HepG2 (cell line): ENCODE data around the gene SYNC. TPM values are rescaled to one million over a fixed set of nuclear protein-coding genes. Genes with fewer than 3 reads are reported as not detected.
A peak's percentile ranks its signal among the peaks of the same experiment; 100 is the strongest.

ENCODE experiments used
- ATAC-seq: fragments of 200-7000 bp; cut with Tn5 transposase; 3 replicates; pipeline ENCODE4 v1.9.1; 2020; ENCODE audit warnings: mild to moderate bottlenecking, moderate library complexity
- BruUV-seq: library from RNA; stranded (reverse); fragments of 400-500 nt; replicated peaks from 2 replicates; lab custom pipeline; 2021; lab: Mats Ljungman, UMichigan
- CTCF ChIA-PET: fragments of 300-600 bp; formaldehyde crosslinking; extraction: SDS; loops from one replicate; lab custom pipeline; 2021; ENCODE audit warnings: low total read pairs, inconsistent platforms, low intra/inter-chr PET ratio; lab: Yijun Ruan, JAX
- POLR2A ChIA-PET: fragments of 350-600 bp; sonication (Branson Sonifier 250); formaldehyde crosslinking; loops from one replicate; lab custom pipeline; 2020; ENCODE audit warnings: antibody characterized with exemption, inconsistent platforms; lab: Yijun Ruan, JAX
- DNase-seq: peaks from one replicate; pipeline ENCODE4 v3.0.0-alpha.2; 2015; ENCODE audit warnings: low spot score
- FAIRE-seq: peaks from 3 replicates; lab custom pipeline; 2011; peaks lifted over from hg19 to GRCh38; lab: Jason Lieb, UNC
- H2AFZ ChIP-seq: one replicate; pipeline ENCODE4 v1.6.1; 2011; ENCODE audit warnings: low read length, inconsistent platforms
- H3K27ac ChIP-seq: fragments of 300-600 bp; 3 replicates; pipeline ENCODE4 v1.8.0; 2011; ENCODE audit warnings: mixed run types, mild to moderate bottlenecking, mixed read lengths, low read length, inconsistent platforms; ENCODE audit not compliant: insufficient read depth; ENCODE audit errors: extremely low read length
- H3K27me3 ChIP-seq, 2 experiments: fragments of 200-600 bp in 1 of 2; 2 replicates in 1 of 2; 3 replicates in 1 of 2; pipeline versions ENCODE4 v1.6.0 to v1.8.0; 2011; ENCODE audit warnings: low read length in 2 of 2, mild to moderate bottlenecking in 2 of 2, moderate library complexity in 2 of 2, inconsistent platforms in 1 of 2; ENCODE audit not compliant: insufficient read depth in 2 of 2, control insufficient read depth in 1 of 2
- H3K36me3 ChIP-seq, 2 experiments: fragments of 200-600 bp in 1 of 2; replicated peaks in 1 of 2; 2 replicates in 1 of 2; 3 replicates in 1 of 2; pipeline versions ENCODE4 v1.5.1 to v1.8.0; 2011; ENCODE audit warnings: low read length in 2 of 2, inconsistent platforms in 1 of 2; ENCODE audit not compliant: insufficient read depth in 2 of 2, control insufficient read depth in 1 of 2
- H3K4me1 ChIP-seq: 2 replicates; pipeline ENCODE4 v1.5.1; 2012; ENCODE audit warnings: low read length, inconsistent platforms; ENCODE audit not compliant: insufficient read depth
- H3K4me2 ChIP-seq: 2 replicates; pipeline ENCODE4 v1.6.0; 2011; ENCODE audit warnings: low read depth, low read length, inconsistent platforms
- H3K4me3 ChIP-seq, 3 experiments: fragments of 200-600 bp in 1 of 3; sonication (generic), shearing (Covaris generic) in 1 of 3; replicated peaks in 1 of 3; 2 replicates each; pipeline ENCODE4 v1.5.1; 2011 to 2016; ENCODE audit warnings: low read length in 3 of 3, inconsistent platforms in 2 of 3, low read depth in 2 of 3, mild to moderate bottlenecking in 2 of 3, control low read depth in 1 of 3, mixed read lengths in 1 of 3; ENCODE audit not compliant: insufficient read depth in 1 of 3
- H3K79me2 ChIP-seq: one replicate; pipeline ENCODE4 v1.6.1; 2011; ENCODE audit warnings: low read length, inconsistent platforms; ENCODE audit not compliant: insufficient read depth
- H3K9ac ChIP-seq: 2 replicates; pipeline ENCODE4 v1.6.0; 2011; ENCODE audit warnings: mild to moderate bottlenecking, low read depth, low read length, inconsistent platforms; ENCODE audit not compliant: insufficient read depth
- H3K9me3 ChIP-seq: 2 replicates; pipeline ENCODE4 v1.5.1; 2012; ENCODE audit warnings: mild to moderate bottlenecking, low read length
- H4K20me1 ChIP-seq: 2 replicates; pipeline ENCODE4 v1.6.0; 2011; ENCODE audit warnings: inconsistent platforms, mild to moderate bottlenecking, low read length, moderate library complexity; ENCODE audit not compliant: insufficient read depth
- AKAP8 ChIP-seq: sonication (generic); formaldehyde crosslinking; IDR thresholded peaks from 2 replicates; pipeline ENCODE4 v1.5.1; 2020; ENCODE audit warnings: mild to moderate bottlenecking, missing genetic modification reagents
- ARID2 ChIP-seq: sonication (generic); formaldehyde crosslinking; IDR thresholded peaks from 2 replicates; pipeline ENCODE4 v1.8.1; 2022; ENCODE audit warnings: mild to moderate bottlenecking, missing genetic modification reagents, borderline replicate concordance
- CENPX ChIP-seq: sonication (generic); formaldehyde crosslinking; IDR thresholded peaks from 2 replicates; pipeline ENCODE4 v1.9.0; 2021; ENCODE audit warnings: mild to moderate bottlenecking, missing genetic modification reagents, moderate library complexity
- DRAP1 ChIP-seq: IDR thresholded peaks from 2 replicates; pipeline ENCODE4 v1.6.1; 2016; ENCODE audit warnings: missing genetic modification reagents, missing compliant biosample characterization
- FOXJ3 ChIP-seq: sonication (generic); formaldehyde crosslinking; IDR thresholded peaks from 2 replicates; pipeline ENCODE4 v1.4.0; 2020; ENCODE audit warnings: missing genetic modification reagents, mild to moderate bottlenecking, borderline replicate concordance
- MED1 ChIP-seq: sonication (generic); formaldehyde crosslinking; IDR thresholded peaks from 2 replicates; pipeline ENCODE4 v1.4.0; 2020; ENCODE audit warnings: missing genetic modification reagents
- MXD1 ChIP-seq: sonication (generic); formaldehyde crosslinking; IDR thresholded peaks from 2 replicates; pipeline ENCODE4 v1.4.0; 2020; ENCODE audit warnings: mild to moderate bottlenecking, missing genetic modification reagents
- MYNN ChIP-seq: sonication (generic); formaldehyde crosslinking; IDR thresholded peaks from 2 replicates; pipeline ENCODE4 v1.4.0; 2020; ENCODE audit warnings: mild to moderate bottlenecking, low read depth, missing genetic modification reagents
- SRF ChIP-seq: IDR thresholded peaks from 2 replicates; pipeline ENCODE4 v1.6.1; 2011; ENCODE audit warnings: mild to moderate bottlenecking, low read depth, low read length, moderate library complexity
- SRY ChIP-seq: sonication (generic); formaldehyde crosslinking; IDR thresholded peaks from 2 replicates; pipeline ENCODE4 v1.8.0; 2022; ENCODE audit warnings: mild to moderate bottlenecking, missing genetic modification reagents
- ZBTB20 ChIP-seq: sonication (generic); formaldehyde crosslinking; IDR thresholded peaks from 2 replicates; pipeline ENCODE4 v1.8.1; 2023; ENCODE audit warnings: missing genetic modification reagents, low read depth, mild to moderate bottlenecking, borderline replicate concordance
- ZFP37 ChIP-seq: sonication (generic); formaldehyde crosslinking; IDR thresholded peaks from 2 replicates; pipeline ENCODE4 v1.4.0; 2020; ENCODE audit warnings: missing genetic modification reagents, borderline replicate concordance
- ZHX1 ChIP-seq: sonication (generic); formaldehyde crosslinking; IDR thresholded peaks from 2 replicates; pipeline ENCODE4 v1.8.1; 2022; ENCODE audit warnings: low read depth, mild to moderate bottlenecking, missing genetic modification reagents
- ZNF644 ChIP-seq: IDR thresholded peaks from 2 replicates; pipeline ENCODE4 v1.6.1; 2016; ENCODE audit warnings: low read depth
- WGBS: methylation state at CpG from one replicate; pipeline ENCODE4 v1.1.6; 2017; ENCODE audit warnings: low lambda C conversion rate; 5-methylcytosine and 5-hydroxymethylcytosine counted together
- in situ Hi-C: cut with HindIII; loops from 2 replicates; pipeline ENCODE4 v1.10.0; 2017; ENCODE audit warnings: low pct_unique_long_range_greater_than_20kb; ENCODE audit not compliant: extremely low pct_ligation_motif_present
- intact Hi-C: fragments of 100-400 bp; cut with micrococcal nuclease; formaldehyde crosslinking; loops from one replicate; pipeline ENCODE4 v1.10.0; 2022; ENCODE audit not compliant: unreplicated experiment
- polyA plus RNA-seq, 8 experiments: library from polyadenylated mRNA; depleted of rRNA in 3 of 8; stranded (reverse) in 7 of 8; unstranded in 1 of 8; fragments of >200 nt; fragmentation: Illumina TruSeq in 4 of 8; extraction: Trizol in 4 of 8; gene quantifications; 2 replicates each; pipeline versions ENCODE4 v1.2.1 to v1.2.3, GENCODE V29; 2011 to 2016; ENCODE audit warnings: low read depth in 4 of 8, missing spikeins in 1 of 8, mixed read lengths in 1 of 8; ENCODE audit not compliant: insufficient read depth in 1 of 8
- total RNA-seq, 5 experiments: library from RNA; depleted of rRNA; stranded (reverse); fragments of >200 nt; fragmentation: Illumina TruSeq; extraction: Trizol; gene quantifications; 2 replicates each; pipeline ENCODE4 v1.2.3, GENCODE V29; 2016; ENCODE audit warnings: low read depth in 1 of 5
- TF ChIP-seq, protein P1 (sequence below): sonication (generic); formaldehyde crosslinking; IDR thresholded peaks from 2 replicates; pipeline ENCODE4 v1.4.0; 2020; ENCODE audit warnings: missing genetic modification reagents

SYNC gene
- total and polyA plus RNA-seq, 2 of the 13 experiments (the other 11 are each of a cell fraction or from before 2014, with no cell fraction given), result 2.4 to 5.4 TPM

DNA sequence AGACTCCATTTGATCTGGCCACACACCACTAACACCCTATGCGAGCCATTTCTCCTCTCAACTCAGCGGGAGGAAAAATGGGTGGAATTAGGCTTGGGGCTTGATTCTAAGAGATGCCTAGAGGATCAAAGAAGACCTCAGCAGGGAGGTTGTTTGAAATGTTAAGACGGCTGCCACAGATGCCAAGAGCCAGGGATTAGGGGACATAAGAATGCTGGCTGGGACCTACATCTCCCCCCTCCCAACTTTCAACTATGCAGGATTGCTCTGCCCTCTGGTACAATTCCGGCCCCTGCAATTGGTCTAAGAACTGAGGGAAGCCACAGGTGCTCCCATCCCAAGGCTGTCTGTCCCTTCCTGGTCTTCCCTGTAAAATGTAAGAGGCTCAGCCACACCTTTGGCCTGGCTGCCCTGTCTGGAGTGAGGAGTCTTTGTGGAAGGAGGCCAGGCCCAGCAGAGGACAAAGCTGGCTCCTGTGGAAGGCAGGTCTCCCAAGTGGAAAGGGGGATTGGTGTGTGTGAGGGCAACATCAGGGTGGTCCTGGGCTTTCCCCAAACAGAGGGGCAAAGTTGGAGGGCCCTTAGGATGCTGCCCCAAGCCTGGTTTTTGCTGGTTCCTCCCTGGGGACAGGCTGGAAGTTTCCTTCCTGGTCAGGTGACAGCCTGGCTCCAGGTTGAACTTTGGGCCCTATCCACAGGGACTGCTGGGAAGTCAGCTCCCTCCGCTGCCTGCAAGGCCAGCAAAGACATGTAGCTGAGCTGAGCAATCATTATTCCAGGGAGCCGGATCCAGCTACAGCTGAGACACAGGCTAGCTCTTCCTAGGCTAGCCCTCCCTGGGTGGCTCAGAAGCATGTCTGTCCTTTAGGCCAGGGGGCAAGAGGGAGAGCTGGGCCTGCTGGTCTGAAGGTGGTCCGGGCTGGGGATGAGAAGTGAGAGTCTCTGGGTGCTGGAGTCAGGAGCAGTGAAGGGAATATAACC is 34.5 kb upstream of the SYNC start:
- DNase-seq (peak; percentile 85), FAIRE-seq (peak; percentile 99), ATAC-seq (peak; percentile 88)
- Histone ChIP-seq H2AFZ (no peak overlapping the region), H3K36me3 (no peaks in the 10 kb centered on the region), H3K27ac (peak overlapping the region; percentile 83), H3K4me3 (peak overlapping the region; percentile 34 to 65 (median 37)), H4K20me1 (no peaks in the 10 kb centered on the region), H3K4me1 (peaks cover 49% of the 10 kb centered on the region), H3K79me2 (peaks cover 2% of the 10 kb centered on the region), H3K9ac (peak overlapping the region; percentile 70), H3K27me3 (no peaks in the 10 kb centered on the region; a peak in 1 of 5 replicates), H3K4me2 (peak overlapping the region; percentile 79), H3K9me3 (no peaks in the 10 kb centered on the region)
- ChIA-PET POLR2A (interaction anchor here (0.5 to 1.3 kb wide), 16 partner anchors 8 to 125 kb away, joined by 3 to 27 read pairs (median 5); partner anchors contain the start of gene RBBP4), CTCF (no interaction called here)
- intact Hi-C loops (no loop called here), in situ Hi-C loops (no loop called here)
- BruUV-seq, result TSS peak; percentile 90
- 60% methylated on average over 6 of the region's 7 CpGs for WGBS
- no peak for TF ChIP-seq SRF
- TF ChIP-seq CENPX (CRISPR knock-in tag), result no peak
- TF ChIP-seq MYNN, result 0 out of 2 replicates have a peak, but pooled peaks have one; percentile 48
- TF ChIP-seq MXD1 (CRISPR knock-in tag), result no peak
- TF ChIP-seq ZBTB20, result peak; percentile 22; the same call in 1 of the 2 replicates
- TF ChIP-seq ZFP37 (CRISPR knock-in tag), result no peak
- TF ChIP-seq FOXJ3, result peak; percentile 36; the same call in 1 of the 2 replicates
- 0 out of 2 replicates have a peak, but pooled peaks have one; percentile 54 for TF ChIP-seq ZNF644 (CRISPR knock-in tag)
- TF ChIP-seq AKAP8, result peak; percentile 69; the same call in 1 of the 2 replicates
- TF ChIP-seq, protein P1, sequence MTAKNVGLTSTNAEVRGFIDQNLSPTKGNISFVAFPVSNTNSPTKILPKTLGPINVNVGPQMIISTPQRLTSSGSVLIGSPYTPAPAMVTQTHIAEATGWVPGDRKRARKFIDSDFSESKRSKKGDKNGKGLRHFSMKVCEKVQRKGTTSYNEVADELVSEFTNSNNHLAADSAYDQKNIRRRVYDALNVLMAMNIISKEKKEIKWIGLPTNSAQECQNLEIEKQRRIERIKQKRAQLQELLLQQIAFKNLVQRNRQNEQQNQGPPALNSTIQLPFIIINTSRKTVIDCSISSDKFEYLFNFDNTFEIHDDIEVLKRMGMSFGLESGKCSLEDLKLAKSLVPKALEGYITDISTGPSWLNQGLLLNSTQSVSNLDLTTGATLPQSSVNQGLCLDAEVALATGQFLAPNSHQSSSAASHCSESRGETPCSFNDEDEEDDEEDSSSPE, result peak; percentile 38
- 0 out of 2 replicates have a peak, but pooled peaks have one; percentile 24 for TF ChIP-seq ZHX1 (CRISPR knock-in tag)
- TF ChIP-seq MED1 (CRISPR knock-in tag), result peak; percentile 75
- TF ChIP-seq ARID2, result peak; percentile 89; the same call in 1 of the 2 replicates
- TF ChIP-seq DRAP1 (CRISPR knock-in tag), result peak; percentile 78; the same call in 1 of the 2 replicates
- TF ChIP-seq SRY (CRISPR knock-in tag), result peak; percentile 71; the same call in 1 of the 2 replicates
